Muscle layer of duodenum (tissue), 2 donors: ENCODE data around the gene ISG20L2.

ENCODE experiments used
- H3K27ac ChIP-seq: one replicate; pipeline ENCODE4 v1.7.0; 2013; ENCODE audit warnings: mild to moderate bottlenecking, low read length
- H3K27me3 ChIP-seq: one replicate; pipeline ENCODE4 v1.7.0; 2013; ENCODE audit warnings: low read depth, mild to moderate bottlenecking, control low read depth, low read length
- H3K36me3 ChIP-seq, 2 donors: one replicate each; pipeline ENCODE4 v1.7.0; 2013; ENCODE audit warnings: low read length in 2 of 2, control low read depth in 1 of 2, mild to moderate bottlenecking in 1 of 2; ENCODE audit not compliant: insufficient read depth in 2 of 2, control insufficient read depth in 1 of 2
- H3K4me1 ChIP-seq, 2 donors: one replicate each; pipeline ENCODE4 v1.7.0; 2013; ENCODE audit warnings: low read length in 2 of 2, mild to moderate bottlenecking in 2 of 2, control low read depth in 1 of 2, moderate library complexity in 1 of 2; ENCODE audit not compliant: insufficient read depth in 2 of 2, control insufficient read depth in 1 of 2
- H3K4me3 ChIP-seq, 2 donors: one replicate each; pipeline ENCODE4 v1.7.0; 2013; ENCODE audit warnings: low read length in 2 of 2, low read depth in 1 of 2, mild to moderate bottlenecking in 1 of 2
- H3K9me3 ChIP-seq, 2 donors: one replicate each; pipeline ENCODE4 v1.7.0; 2013; ENCODE audit warnings: low read length in 2 of 2, control low read depth in 1 of 2, mild to moderate bottlenecking in 1 of 2; ENCODE audit not compliant: control insufficient read depth in 1 of 2
- donor health status: healthy.

The ISG20L2 gene

DNA sequence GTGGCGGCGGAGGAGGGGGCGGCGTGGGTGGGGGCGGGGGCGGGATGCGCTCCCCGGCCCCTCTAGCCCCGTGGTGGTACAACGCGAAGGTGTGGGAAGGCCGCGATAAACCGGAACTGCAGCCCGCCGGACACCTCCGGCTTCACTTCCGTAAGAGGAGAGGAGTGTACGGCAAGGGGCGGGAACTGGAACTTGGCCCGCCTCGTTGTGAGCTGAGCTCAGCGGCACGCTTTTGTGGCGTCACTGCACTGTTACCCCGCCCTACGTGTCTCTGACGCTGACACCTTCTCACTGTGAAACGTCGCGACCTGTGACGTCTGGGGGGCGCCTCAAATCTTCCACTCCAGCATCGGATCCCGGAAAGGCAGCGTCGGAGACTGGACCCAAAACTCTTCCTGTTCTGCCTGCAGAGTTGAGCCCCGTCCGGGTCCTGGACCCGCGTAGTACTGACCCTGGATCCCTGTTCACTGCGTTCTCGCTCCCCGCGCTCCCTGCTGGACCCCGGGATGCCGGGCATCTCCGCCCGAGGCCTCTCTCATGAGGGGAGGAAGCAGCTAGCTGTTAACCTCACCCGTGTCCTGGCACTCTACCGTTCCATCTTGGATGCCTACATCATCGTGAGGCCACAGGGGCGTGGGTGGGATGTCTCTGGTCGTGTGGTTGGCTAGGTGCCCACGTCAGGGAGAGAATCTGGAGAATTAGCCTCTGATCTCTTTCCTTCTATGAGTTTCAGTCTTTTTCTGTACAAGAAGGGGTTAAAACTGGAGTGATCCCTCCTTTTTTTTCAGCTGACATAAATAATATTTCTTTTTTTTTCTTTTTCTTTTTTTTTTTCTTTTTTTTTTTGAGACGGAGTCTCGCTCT, at the start of gene ISG20L2:
Gene ISG20L2, minus strand, starts transcription at position 168 of the 864 bp plus-strand sequence. CDS start 1,114 bp downstream, outside the sequence.
- Histone ChIP-seq H3K27me3 (no peaks in the 10 kb centered on the region), H3K27ac (peak within 1 kb of the TSS; percentile 98), H3K4me3 (peak within 1 kb of the TSS; percentile 94 to 96), H3K36me3 (peaks cover 21 to 25% of the 10 kb centered on the region in 2 donors), H3K9me3 (no peaks in the 10 kb centered on the region), H3K4me1 (peaks cover 27 to 37% of the 10 kb centered on the region in 2 donors)

DNA sequence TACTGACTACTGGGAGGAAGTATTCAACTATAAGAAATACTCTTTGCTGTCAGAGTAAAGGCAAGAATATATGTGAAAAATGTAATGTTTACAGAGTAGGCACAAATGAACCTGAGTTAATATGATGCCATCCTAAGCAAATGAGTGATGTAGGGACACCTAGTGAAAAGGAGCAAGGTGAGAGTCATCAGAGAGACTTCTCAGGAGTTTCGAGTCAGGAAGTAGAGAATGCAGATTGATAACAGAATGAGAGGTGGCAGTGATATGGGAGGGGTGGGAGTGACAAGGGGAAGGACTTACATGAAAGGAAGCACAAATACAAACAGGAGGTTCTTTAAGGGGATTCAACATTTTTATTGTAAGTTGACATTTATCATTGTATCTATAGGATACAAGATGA, 49.0 kb upstream of the ISG20L2 start:
- no peak overlapping the region for H3K27ac ChIP-seq
- H3K4me1 ChIP-seq: peaks cover 12 to 32% of the 10 kb centered on the region in 2 donors
- peaks cover 7 to 11% of the 10 kb centered on the region in 2 donors for H3K36me3 ChIP-seq
- H3K27me3 ChIP-seq: no peaks in the 10 kb centered on the region
- no peak overlapping the region for H3K4me3 ChIP-seq
- H3K9me3 ChIP-seq: no peaks in the 10 kb centered on the region

DNA sequence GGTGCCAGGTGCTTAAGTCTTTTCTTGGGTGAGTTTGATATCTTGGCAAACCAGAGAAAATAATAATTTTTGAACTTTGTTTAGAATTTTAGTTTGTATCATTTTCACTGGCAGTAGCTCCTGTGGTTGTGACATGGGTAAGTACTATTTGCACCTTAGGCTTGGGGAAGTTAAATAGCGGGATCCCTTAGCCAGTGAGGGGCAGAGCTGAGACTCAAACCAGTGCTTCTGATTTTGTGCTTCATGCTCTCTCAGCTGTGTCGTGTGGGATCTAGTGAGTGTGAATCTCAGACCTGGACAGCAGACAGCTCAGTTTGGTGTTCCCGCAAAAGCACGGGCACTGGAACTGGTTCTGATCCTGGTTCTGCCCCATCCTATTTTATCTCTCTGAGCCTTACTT, 48.4 kb upstream of the ISG20L2 start:
- Histone ChIP-seq H3K9me3 (no peaks in the 10 kb centered on the region), H3K27ac (no peak overlapping the region), H3K4me3 (no peak overlapping the region), H3K27me3 (no peaks in the 10 kb centered on the region), H3K4me1 (peaks cover 14 to 38% of the 10 kb centered on the region in 2 donors), H3K36me3 (peaks cover under 1 to 6% of the 10 kb centered on the region in 2 donors)

- Histone ChIP-seq H3K9me3 (no peaks in the 10 kb centered on the region), H3K4me1 (peaks cover 14 to 46% of the 10 kb centered on the region in 2 donors), H3K27ac (no peak overlapping the region), H3K36me3 (peaks cover 3 to 9% of the 10 kb centered on the region in 2 donors), H3K4me3 (no peak overlapping the region), H3K27me3 (no peaks in the 10 kb centered on the region)
These were observed 47.2 kb upstream of the ISG20L2 start for GRCh38 chr1:156775799-156776198.

DNA sequence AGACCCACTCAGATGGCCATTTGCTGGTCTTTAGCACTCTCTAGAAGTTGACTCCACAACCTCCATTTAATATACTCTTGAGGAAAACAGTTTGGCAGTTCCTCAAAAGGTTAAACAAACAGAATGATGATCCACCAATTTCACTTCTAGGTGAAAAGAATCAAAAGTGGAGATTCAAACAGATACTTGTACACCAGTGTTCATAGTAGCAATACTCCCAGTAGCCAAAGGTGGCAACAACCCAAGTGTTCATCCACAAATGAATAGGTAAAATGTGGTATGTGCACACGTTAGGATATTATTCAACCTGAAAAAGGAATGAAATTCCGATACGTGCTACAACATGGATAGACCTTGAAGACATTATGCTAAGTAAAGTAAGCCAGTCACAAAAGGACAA, 45.0 kb upstream of the ISG20L2 start:
- Histone ChIP-seq H3K4me1 (peaks cover 17 to 64% of the 10 kb centered on the region in 2 donors), H3K27ac (peak overlapping the region; percentile 3), H3K4me3 (no peak overlapping the region), H3K36me3 (peaks cover 6 to 15% of the 10 kb centered on the region in 2 donors), H3K9me3 (no peaks in the 10 kb centered on the region), H3K27me3 (no peaks in the 10 kb centered on the region)

- peak overlapping the region; percentile 3 for H3K27ac ChIP-seq
- H3K4me1 ChIP-seq: peaks cover 22 to 65% of the 10 kb centered on the region in 2 donors
- peaks cover 6 to 15% of the 10 kb centered on the region in 2 donors for H3K36me3 ChIP-seq
- H3K27me3 ChIP-seq: no peaks in the 10 kb centered on the region
- no peak overlapping the region for H3K4me3 ChIP-seq
- H3K9me3 ChIP-seq: no peaks in the 10 kb centered on the region
These were observed 44.3 kb upstream of the ISG20L2 start for GRCh38 chr1:156772728-156773497.

DNA sequence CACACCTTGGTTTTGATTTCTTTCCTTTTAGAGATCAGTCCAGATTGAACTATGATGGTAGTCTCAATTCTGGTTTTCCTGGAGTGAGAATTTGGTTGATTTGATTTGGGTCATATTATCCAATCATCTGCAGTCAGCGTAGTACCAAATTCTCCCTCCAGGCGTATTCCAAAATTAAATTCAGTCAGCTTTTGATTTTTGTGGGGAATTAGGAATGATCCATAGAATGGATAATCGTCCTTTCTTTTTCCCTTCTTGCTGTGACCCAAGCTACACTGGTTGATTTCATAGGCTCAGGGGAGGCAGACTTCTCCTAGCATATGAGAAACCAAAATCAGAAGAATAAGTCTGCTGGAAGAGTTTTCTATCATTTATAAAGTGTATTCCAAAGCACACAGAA, 43.7 kb upstream of the ISG20L2 start:
- Histone ChIP-seq H3K27ac (peak overlapping the region; percentile 3), H3K9me3 (no peaks in the 10 kb centered on the region), H3K36me3 (peaks cover 6 to 15% of the 10 kb centered on the region in 2 donors), H3K4me1 (peaks cover 18 to 61% of the 10 kb centered on the region in 2 donors), H3K27me3 (no peaks in the 10 kb centered on the region), H3K4me3 (no peak overlapping the region)

- Histone ChIP-seq H3K4me3 (peak overlapping the region; percentile 82 to 90), H3K36me3 (peaks cover 6 to 15% of the 10 kb centered on the region in 2 donors), H3K9me3 (no peaks in the 10 kb centered on the region), H3K27me3 (no peaks in the 10 kb centered on the region), H3K27ac (peak overlapping the region; percentile 97), H3K4me1 (peaks cover 17 to 57% of the 10 kb centered on the region in 2 donors)
These were observed 40.2 kb upstream of the ISG20L2 start for GRCh38 chr1:156768610-156769295.

GRCh38 chr1:156767879-156768604, 39.5 kb upstream of the ISG20L2 start:
- peak overlapping the region; percentile 97 for H3K27ac ChIP-seq
- peaks cover 6 to 11% of the 10 kb centered on the region in 2 donors for H3K36me3 ChIP-seq
- H3K9me3 ChIP-seq: no peaks in the 10 kb centered on the region
- H3K27me3 ChIP-seq: no peaks in the 10 kb centered on the region
- peaks cover 12 to 51% of the 10 kb centered on the region in 2 donors for H3K4me1 ChIP-seq
- peak overlapping the region; percentile 82 to 90 for H3K4me3 ChIP-seq

DNA sequence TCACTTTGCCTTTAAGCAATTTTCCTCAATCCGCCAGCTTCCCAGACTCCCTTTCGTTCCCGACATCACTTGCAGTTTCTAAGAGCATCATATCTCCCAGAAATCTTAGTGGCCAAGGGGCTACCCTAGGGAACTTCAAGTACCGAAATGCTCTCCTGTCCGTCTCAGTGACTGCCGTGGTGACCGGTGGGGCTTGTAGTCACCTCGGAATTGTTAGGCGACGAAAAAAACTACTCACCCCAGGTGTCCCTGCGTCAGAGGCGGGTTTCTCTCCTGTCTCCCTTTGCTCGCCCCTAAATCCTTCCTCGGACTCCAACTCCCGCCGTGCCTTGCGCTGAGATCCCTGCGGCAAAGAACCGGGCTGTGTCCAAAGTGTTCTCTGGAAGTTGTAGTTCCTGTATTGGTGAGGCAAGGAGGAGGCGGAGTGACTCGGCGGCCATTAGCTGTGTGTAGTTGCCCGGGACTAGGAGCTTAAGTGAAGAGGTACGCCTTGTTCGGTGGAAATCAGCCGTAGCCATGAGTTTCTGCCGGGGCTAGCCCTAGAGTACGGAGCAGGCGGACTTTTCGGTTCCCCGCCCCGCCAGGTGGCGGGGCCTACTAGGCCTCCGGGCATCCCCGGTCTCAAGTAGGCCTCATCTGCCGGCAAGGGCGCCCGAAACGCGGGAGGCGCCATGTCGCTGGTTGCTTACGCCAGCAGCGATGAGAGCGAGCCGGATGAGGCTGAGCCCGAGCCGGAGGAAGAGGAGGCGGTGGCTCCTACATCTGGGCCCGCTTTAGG, 38.7 kb upstream of the ISG20L2 start, which contains the start of gene PRCC:
Gene PRCC, plus strand, starts transcription at position 435 of the 778 bp plus-strand sequence. Its CDS starts 237 bp downstream, at position 672.
- H3K27ac ChIP-seq: peak within 1 kb of the TSS; percentile 98
- no peaks in the 10 kb centered on the region for H3K9me3 ChIP-seq
- H3K27me3 ChIP-seq: no peaks in the 10 kb centered on the region
- peak within 1 kb of the TSS; percentile 82 to 90 for H3K4me3 ChIP-seq
- peaks cover 6 to 11% of the 10 kb centered on the region in 2 donors for H3K36me3 ChIP-seq
- peaks cover 8 to 43% of the 10 kb centered on the region in 2 donors for H3K4me1 ChIP-seq
